Measurements from ENCODE around the gene ABLIM1. TPM values are rescaled to one million over a fixed set of nuclear protein-coding genes. Genes with fewer than 3 reads are reported as not detected.
A peak's percentile ranks its signal among the peaks of the same experiment; 100 is the strongest.

The ABLIM1 gene
- total RNA-seq, 4 donors from 2014 or later: 185 to 345 (median 304) TPM

- TF ChIP-seq, protein P1, sequence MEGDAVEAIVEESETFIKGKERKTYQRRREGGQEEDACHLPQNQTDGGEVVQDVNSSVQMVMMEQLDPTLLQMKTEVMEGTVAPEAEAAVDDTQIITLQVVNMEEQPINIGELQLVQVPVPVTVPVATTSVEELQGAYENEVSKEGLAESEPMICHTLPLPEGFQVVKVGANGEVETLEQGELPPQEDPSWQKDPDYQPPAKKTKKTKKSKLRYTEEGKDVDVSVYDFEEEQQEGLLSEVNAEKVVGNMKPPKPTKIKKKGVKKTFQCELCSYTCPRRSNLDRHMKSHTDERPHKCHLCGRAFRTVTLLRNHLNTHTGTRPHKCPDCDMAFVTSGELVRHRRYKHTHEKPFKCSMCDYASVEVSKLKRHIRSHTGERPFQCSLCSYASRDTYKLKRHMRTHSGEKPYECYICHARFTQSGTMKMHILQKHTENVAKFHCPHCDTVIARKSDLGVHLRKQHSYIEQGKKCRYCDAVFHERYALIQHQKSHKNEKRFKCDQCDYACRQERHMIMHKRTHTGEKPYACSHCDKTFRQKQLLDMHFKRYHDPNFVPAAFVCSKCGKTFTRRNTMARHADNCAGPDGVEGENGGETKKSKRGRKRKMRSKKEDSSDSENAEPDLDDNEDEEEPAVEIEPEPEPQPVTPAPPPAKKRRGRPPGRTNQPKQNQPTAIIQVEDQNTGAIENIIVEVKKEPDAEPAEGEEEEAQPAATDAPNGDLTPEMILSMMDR (IDR thresholded peaks at IDR 0.05): no peak
- TF ChIP-seq POLR2A (IDR thresholded peaks at IDR 0.05): no peak
- WGBS, 2 donors: 79 to 84% methylated on average over 6 of the region's 6 CpGs
These were observed 175.4 kb downstream of the ABLIM1 start for GRCh38 chr10:114482480-114483304.

GRCh38 chr10:114481055-114481454, 177.0 kb downstream of the ABLIM1 start:
- Histone ChIP-seq H3K36me3 (peaks cover 3 to 93% (median 6%) of the 10 kb centered on the region in 3 donors), H3K9me3 (no peaks in the 10 kb centered on the region), H3K4me3 (no peak overlapping the region), H3K4me1 (peaks cover 0 to 28% (median 0%) of the 10 kb centered on the region in 3 donors), H3K27me3 (no peaks in the 10 kb centered on the region), H3K27ac (no peak overlapping the region)
- 90 to 96% methylated on average over 3 of the region's 3 CpGs for WGBS, 2 donors
- intact Hi-C loops (cut with DNase I): no loop called here
- no peak for DNase-seq
- TF ChIP-seq, protein P1 (IDR thresholded peaks at IDR 0.05): no peak
- TF ChIP-seq POLR2A (IDR thresholded peaks at IDR 0.05): no peak

More at GRCh38 chr10:114482480-114483304, 175.4 kb downstream of the ABLIM1 start:
- no peak for DNase-seq
- H3K9me3 ChIP-seq: no peaks in the 10 kb centered on the region
- peak overlapping the region in 3 of 4 donors; percentile 59 to 67 (median 60) for H3K27ac ChIP-seq
- H3K4me3 ChIP-seq: no peak overlapping the region
- peaks cover 0 to 22% (median 0%) of the 10 kb centered on the region in 3 donors for H3K4me1 ChIP-seq
- intact Hi-C loops (cut with DNase I): no loop called here
- peaks cover 3 to 98% (median 6%) of the 10 kb centered on the region in 3 donors for H3K36me3 ChIP-seq
- H3K27me3 ChIP-seq: no peaks in the 10 kb centered on the region

- no peaks in the 10 kb centered on the region for H3K27me3 ChIP-seq
- 88 to 100% methylated on average over 1 of the region's 1 CpG for WGBS, 2 donors
- H3K4me1 ChIP-seq: peaks cover 0 to 32% (median 0%) of the 10 kb centered on the region in 3 donors
- TF ChIP-seq POLR2A (IDR thresholded peaks at IDR 0.05): no peak
- TF ChIP-seq, protein P1 (IDR thresholded peaks at IDR 0.05): no peak
- no peaks in the 10 kb centered on the region for H3K9me3 ChIP-seq
- peaks cover 3 to 86% (median 3%) of the 10 kb centered on the region in 3 donors for H3K36me3 ChIP-seq
- no peak for DNase-seq
- H3K4me3 ChIP-seq: no peak overlapping the region
- intact Hi-C loops (cut with DNase I): loop anchor here (10.0 kb wide), 1 partner anchor 215 kb away; no protein-coding TSS in a partner anchor
- H3K27ac ChIP-seq: peak overlapping the region in 1 of 4 donors; percentile 74
These were observed 178.2 kb downstream of the ABLIM1 start for GRCh38 chr10:114479836-114480235.

- H3K9me3 ChIP-seq: no peaks in the 10 kb centered on the region
- H3K36me3 ChIP-seq: peaks cover 0 to 81% (median 3%) of the 10 kb centered on the region in 3 donors
- WGBS, 2 donors: 52 to 70% methylated on average over 6 of the region's 6 CpGs
- no peak overlapping the region for H3K4me3 ChIP-seq
- no peaks in the 10 kb centered on the region for H3K27me3 ChIP-seq
- peaks cover 0 to 32% (median 0%) of the 10 kb centered on the region in 3 donors for H3K4me1 ChIP-seq
- TF ChIP-seq POLR2A (IDR thresholded peaks at IDR 0.05): no peak
- TF ChIP-seq, protein P1 (IDR thresholded peaks at IDR 0.05): no peak
- H3K27ac ChIP-seq: peak overlapping the region in 3 of 4 donors; percentile 56 to 74 (median 70)
- DNase-seq: no peak
- intact Hi-C loops (cut with DNase I): loop anchor here (10.0 kb wide), 1 partner anchor 215 kb away; no protein-coding TSS in a partner anchor
These were observed 178.8 kb downstream of the ABLIM1 start for GRCh38 chr10:114479307-114479706.

GRCh38 chr10:114478281-114478680, 179.8 kb downstream of the ABLIM1 start:
- Histone ChIP-seq H3K4me1 (peaks cover 0 to 25% (median 0%) of the 10 kb centered on the region in 3 donors), H3K9me3 (no peaks in the 10 kb centered on the region), H3K27me3 (no peaks in the 10 kb centered on the region), H3K36me3 (peaks cover 0 to 70% (median 3%) of the 10 kb centered on the region in 3 donors), H3K4me3 (no peak overlapping the region), H3K27ac (peak overlapping the region in 3 of 4 donors; percentile 56 to 74 (median 57))
- intact Hi-C loops (cut with DNase I): loop anchor here (10.0 kb wide), 1 partner anchor 217 kb away; no protein-coding TSS in a partner anchor
- TF ChIP-seq POLR2A (IDR thresholded peaks at IDR 0.05): no peak
- TF ChIP-seq, protein P1 (IDR thresholded peaks at IDR 0.05): no peak
- DNase-seq: no peak
- 91 to 100% methylated on average over 2 of the region's 2 CpGs for WGBS, 2 donors
